ENCODE measurements around the gene FMNL2.
"Not testable (repeated sequence)": the region's sequence is repeated elsewhere in the genome, so short reads cannot be mapped to it uniquely, and the experiment has no call there.

Gene FMNL2

DNA sequence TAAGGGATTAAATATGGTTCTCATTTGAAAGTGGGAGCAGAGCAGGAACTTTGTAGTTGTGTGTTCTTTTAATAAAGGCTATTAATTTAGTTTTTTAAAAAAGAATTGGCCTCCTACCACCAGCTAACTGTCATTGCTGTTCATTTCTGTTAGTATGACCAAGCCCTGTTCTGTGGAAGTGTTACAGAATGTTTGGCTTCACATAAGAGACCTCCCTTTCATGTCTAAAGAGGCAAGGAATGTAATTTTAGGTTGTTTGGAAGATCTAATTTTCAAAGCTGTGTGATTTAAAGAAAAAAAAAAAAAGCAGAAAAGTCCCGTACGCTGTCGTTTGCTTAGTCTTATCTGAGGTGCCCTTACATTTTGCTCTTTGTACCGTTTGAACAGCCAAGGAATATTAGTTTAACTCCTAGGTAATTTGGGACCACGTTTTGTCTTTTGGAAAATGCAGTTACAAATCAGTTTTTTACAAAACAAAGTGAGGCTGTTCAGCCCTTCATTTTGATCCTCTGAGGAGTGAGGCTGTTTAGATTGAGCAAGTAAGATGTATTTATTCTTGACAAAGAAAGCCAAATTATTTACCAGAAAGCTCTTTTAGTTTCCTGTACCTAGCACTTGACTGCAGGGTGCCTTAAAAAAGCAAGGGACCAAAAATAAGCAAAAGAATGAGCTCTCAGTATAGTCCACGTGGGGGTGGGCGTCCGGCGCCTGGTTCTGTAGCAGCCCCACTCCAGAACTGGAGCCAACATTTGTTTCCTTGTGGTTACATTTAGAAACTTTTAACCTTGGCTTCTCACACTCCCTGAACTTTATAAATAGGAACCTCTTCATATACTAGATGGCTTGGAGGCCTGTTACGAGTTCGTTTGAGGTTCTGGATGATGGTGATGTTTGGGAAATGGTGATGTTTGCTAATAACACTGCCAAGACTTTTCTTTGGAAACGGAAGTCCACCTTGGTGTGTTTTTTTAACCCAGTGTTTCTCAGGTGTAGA is 136.2 kb downstream of the FMNL2 start:
- no peak for DNase-seq (ENCODE audit: low read depth in 2 of 2)

DNA sequence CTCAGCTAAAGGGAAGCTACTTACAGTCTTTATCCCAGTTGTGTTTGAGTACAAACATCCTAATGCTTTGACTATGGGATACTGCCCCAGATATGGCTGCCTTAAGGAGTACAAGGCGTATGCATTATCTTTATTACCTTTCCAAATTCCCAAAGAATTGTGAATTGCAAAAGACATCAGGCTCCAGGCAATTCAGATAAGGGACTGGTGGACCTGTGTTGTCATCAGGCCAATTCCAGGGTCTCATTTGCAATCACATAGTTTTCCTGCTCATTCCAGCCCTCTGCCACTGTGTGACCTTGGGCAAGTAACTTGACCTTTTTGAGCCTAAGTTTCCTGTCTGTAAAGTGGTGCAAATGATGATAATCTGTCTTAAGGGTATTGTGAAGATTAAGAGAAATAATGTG is 137.5 kb downstream of the FMNL2 start:
- no peak for DNase-seq (ENCODE audit: low read depth in 2 of 2)

DNA sequence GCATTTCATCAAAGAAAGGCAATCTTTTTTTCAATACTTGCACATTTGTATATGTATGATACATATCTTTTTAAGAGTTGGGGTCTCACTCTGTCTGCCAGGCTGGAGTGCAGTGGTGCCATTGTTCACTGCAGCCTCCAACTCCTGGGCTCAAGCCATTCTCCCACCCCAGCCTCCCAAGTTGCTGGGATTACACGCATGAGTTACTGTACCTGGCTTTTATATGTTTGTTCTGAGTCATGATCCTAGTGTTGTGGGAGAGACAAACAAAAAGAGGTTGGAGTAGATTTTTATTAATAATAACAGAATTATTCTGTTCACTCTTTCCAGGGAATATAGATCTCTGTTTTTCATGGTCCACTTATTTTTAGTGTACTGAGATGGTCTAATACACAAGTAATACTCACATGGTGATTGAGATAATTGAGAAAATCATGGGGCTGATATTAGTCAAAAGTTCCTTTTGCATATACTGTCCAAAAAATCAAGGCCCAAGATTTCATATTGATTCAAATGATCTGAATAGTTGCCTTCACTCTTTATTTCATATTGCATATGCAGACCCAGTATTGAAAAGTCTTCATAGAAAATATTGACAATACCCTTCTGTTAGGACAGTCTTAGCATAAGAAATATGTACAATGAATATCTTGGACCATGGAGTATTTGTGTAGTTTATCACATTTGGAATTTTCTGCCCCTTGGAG is 138.3 kb downstream of the FMNL2 start:
- no peak for DNase-seq (ENCODE audit: low read depth in 2 of 2)

DNA sequence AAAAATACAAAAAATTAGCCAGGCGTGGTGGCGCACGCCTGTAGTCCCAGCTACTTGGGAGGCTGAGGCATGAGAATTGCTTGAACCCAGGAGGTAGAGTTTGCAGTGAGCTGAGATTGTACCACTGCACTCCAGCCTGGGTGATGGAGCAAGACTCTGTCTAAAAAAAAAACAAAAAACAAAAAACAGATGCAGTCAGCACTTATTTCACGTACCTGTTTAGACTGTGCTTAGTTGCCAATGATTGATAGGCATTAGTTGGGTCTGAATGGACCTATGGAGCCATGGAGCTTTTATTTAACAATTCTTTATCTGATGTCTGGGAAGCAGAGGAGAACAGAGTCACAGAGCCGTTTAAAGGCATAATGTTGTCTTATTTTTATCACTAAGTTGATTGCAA is 139.5 kb downstream of the FMNL2 start:
- DNase-seq (ENCODE audit: low read depth in 2 of 2) = not testable (repeated sequence)

DNA sequence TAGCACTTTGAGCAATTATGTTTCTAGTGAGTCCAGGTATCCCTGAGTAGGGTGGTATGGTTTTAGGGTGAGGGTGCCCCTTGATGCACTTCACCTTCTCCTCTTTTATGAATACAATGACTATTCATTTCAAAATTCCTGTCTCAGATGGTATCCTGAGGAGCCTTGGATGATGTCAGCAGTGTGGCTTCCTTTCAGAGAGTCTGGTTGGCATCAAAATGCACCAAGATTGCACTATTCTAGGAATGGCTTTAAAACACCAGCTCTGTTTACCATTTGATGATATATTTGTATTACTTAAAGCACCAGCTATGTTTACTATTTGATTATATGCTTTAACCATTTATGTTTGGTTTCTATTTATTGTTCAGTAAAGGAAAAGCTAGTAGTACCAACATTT is 141.0 kb downstream of the FMNL2 start:
- DNase-seq (ENCODE audit: low read depth in 2 of 2) = no peak

DNA sequence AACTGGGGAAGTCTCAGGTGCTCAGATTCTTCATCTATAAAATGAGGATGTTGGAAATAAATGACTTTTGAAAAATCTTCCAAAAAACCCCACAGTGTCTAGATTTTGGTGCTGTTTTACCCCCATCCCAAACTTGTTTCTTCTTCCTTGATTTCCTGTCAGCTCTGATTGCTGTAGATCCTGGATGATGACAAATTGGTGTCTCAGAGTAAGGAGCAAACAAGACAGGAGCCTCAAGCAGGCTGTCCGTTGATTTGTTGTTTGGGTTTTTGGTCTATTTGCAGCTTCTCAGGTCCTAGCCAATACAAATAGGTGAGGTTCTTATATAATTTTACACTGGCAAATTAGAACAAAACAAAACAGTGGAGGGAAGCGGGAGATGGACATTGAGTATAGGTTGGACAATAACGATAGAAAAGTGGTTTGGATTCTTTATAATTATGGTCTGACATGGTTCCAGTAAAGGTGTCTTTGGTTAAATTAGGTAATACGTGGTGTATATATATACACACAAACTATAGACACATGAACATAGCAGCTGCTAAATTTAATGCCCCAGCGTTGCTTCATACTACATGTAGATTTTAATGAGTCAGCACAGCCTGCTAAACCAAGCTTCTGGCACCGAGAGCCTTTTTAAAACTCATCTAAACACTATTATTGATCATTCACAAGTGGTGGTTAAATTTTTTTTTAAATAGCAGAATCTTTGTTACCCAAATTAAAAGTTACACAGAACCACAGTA is 142.5 kb downstream of the FMNL2 start:
- DNase-seq (ENCODE audit: low read depth in 2 of 2) = no peak

DNA sequence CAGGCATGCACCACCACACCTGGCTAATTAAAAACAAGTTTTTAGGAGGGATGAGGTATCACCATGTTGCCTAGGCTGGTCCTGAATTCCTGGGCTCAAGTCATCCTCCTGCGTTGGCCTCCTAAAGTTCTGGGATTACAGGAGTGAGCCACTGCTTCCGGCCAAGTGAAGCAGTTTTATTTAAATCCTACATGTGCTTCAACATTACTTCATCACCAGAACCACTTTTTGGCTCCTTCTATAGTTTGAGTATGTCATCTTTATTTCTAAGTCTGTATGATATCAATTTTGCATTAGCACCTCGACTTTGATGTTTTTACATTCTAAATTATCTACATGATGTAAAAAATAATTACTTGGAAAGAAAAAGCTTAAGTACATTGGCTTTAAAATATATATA is 144.3 kb downstream of the FMNL2 start:
- DNase-seq (ENCODE audit: low read depth in 2 of 2) = no peak

DNA sequence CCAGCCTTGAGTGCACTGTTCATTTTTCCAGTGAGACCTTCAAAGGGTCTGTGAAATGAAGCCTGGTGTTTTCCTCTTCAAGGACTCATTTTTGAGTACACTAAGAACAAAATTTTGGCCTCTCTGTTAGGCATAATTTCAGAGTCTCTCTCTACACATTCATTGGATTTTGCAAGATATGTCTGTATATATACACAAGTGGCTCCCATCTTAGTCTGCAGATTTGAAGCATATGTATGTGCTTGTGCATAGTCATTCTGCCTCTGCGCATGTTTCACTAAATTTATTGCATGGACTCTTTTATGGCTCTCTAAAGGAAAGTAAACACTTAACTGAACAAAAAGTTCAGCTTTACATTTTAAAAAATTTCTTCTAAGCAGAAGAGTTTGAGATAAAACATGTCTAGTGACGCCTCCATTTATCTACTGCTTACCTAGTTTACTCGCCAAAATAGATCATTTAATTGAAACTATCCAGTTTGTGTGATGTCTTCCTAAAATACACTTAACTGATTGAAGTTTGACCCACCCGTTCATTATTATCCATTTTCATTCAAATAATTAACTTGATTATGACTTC is 145.9 kb downstream of the FMNL2 start:
- DNase-seq (ENCODE audit: low read depth in 2 of 2) = no peak

DNA sequence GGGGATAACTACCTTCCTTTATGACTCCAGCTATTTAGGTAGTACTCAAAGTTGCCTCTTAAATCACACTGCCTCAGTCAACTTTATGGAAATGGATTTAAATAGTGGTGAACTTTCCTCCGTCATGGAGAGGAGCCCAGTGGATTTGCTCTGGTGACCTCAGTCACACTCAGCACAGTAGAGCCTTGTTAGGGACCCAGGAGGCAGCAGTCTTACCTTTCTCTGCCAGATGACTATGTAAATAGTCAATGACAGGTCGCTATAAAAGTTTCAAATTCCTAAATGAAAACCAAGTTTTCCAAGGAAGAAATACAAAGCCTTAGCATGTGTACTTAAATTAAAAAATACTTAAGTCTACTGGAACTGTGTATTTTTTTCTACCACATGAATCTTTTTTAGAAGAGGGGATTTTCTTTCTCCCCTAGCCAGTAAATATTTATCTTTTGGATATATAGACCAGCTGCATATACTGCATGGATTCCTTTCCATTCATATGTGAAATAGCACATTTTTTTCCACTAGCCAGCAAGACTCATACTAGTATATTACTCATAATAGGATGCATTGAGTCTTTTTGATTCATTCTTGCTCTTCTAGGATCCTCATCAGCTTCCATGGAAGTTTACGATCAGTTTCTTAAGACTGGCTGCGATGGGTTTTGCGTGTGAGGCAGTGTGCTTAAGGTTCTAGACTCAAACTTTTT is 147.1 kb downstream of the FMNL2 start:
- no peak for DNase-seq (ENCODE audit: low read depth in 2 of 2)

DNA sequence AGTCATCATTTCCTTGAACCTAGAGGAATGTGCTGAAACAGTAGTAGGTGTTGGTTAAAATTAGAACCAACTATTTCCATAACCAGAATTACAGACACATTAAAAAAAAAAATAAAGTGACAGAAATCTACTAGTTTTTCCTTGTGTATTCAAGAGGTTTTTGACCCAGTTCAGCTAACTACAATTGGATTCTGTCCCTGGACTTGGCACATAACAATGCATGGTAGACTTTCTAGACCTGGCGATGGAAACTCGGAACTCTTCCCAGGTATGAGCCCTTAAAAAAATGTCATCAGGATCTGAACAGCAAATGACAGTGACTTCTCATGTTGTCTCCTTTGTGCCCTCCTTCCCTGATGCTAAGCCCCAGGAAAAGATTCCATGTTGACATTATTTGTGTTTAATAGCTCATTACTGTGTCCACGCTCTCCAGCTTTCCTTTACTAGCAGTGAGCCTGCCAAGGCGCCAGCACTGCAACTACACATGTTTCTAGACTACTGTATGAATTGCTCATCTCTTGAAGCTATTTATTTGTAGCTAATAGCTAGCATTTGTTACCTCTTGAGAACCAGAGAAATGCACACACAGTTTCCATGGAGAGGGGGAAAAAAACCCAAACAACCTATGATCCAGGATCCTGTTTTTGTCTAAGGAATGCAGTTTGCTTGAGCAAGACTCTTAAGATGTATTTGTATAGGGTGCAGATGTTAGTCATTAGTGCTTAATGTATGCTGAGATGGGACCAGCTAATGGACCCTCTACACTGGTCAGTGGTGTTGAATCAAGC is 148.5 kb downstream of the FMNL2 start:
- no peak for DNase-seq (ENCODE audit: low read depth in 2 of 2)

DNA sequence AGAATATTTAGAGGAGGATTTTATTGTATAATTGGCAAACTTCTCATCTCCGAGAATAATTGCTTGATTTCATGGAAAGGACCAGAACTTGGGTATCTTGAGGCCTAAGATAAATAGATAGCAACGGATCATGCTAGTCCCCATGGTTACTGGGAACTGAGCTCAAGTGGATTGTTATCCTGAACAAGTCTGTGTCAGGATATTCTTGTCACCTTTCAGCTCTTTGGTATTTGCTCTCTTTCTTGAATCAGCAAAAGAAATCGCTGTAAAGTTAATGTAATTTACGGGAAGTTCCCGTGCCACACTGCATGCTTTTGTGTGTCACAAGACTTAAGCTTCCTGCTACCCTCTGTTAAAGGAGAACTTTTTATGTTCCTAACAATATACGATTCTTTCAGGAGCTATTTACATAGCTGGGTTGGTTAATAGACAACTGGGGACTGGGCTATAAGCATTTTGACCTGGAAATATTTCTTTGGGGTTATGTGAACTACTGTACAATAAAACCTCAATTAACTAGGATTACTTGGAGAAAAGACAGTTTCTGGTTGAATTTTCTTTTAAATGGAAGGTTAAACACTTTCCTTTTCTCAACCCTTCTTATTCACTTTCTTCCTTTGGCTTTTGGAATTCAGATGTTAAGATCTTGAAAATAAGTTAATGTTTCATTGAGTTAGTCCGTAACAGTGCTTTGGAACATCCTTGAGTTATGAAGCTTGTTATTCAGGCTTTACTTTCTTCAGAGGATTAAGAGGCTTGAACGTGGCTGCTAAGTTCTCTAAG is 151.2 kb downstream of the FMNL2 start:
- no peak for DNase-seq (ENCODE audit: low read depth in 2 of 2)

DNA sequence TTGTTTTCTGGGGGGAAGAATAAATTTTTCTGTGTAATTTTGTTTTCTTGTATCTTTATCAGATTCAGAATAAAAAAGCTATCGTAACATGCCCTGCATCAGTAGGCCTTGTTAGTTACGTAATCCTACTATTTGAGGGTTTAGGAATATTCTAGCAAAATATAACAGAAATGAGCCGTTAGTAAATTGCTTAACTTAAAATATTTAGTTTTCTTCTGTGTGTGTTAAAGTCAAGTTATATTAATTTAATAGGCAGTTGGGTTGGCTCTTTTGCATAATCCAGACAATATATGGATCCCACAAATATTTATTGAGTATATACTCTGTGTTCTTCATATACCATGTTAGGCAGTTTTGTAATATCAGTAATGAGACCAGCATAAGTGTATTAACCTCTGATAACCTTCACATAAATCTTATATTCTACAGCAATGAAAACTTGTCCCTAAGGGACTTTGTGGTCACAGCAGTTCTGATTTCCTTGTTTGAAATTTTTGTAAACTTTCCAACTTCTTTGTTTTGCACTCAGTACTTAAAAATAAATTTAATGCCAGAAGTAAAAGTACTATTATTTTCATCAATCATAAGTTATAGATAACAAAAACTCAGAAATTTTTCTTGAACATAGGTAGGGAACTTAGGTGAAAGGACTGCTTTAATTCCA is 151.9 kb downstream of the FMNL2 start:
- no peak for DNase-seq (ENCODE audit: low read depth in 2 of 2)

DNA sequence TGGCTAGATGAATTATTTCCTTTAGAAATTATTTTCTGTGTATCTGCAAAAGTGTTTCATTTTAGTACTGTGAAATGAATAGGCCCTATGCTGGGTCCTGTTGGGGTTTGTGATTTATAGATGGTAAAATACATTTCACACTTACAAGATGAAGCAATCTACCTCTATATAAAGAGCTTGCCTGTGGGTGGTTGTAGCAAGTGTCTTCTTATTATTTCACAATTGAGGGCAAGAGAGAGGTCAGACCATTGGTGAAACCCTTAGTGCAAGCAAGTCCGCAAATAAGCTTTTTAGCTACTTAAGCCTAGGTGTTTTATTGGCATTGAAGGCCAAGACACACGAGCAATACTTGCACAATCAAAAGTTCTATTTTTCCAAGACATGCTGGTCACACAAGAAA is 153.1 kb downstream of the FMNL2 start:
- DNase-seq (ENCODE audit: low read depth in 2 of 2) = no peak

DNA sequence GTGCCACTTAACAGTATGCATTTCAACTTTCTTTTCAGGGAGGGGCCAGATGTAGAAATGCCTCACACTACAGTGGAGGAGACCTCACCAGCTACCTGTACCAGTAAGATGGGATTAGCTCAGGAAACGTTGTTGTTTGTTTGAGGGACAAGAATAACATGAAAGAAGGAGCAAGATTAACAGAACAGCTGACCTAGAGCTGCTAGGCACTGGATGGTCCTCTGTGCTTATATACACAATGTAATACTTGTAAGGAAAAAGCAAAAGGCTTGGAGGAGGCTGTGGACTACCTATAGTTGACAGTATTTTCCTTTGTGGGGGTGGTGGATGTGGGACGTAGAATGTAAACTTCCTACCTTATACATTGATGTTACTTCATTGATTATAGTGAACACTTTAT is 154.4 kb downstream of the FMNL2 start:
- no peak for DNase-seq (ENCODE audit: low read depth in 2 of 2)

DNA sequence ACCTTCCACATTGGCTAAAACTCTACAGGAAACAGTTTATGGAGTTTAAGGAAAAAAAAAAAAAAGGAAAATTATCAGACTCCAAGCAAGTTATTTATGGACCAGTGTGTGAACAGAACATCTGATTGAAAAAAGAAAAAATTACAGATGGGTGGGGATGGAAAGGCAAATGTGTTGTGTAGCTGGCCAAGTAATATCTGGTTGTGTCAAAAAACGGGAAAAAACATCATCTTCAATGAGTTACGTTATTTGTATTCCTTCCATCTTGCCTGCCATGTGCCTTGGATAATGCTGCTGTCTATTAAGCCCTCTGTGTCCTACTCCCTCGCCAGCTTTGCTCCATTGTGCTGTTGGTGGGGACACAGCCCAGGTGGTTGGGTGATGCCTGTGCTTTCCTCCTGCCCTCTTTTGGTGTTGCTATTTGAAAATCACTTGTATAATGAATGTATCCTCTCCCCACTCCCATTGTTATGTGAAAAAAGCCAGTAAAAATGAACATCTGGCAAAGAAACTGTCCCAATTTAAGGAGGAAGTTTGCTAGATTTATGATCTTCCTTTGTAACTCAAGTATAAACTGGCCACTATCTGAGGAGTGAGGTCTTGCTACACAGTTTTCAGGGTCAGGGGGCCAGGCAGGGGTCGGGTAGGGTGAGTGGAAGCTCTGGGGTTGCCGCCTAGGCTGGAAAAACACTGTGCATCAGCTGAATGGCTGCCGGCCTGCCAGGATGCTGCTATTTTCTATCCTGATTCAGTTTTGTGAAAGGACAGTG is 155.9 kb downstream of the FMNL2 start:
- DNase-seq (ENCODE audit: low read depth in 2 of 2) = no peak

DNA sequence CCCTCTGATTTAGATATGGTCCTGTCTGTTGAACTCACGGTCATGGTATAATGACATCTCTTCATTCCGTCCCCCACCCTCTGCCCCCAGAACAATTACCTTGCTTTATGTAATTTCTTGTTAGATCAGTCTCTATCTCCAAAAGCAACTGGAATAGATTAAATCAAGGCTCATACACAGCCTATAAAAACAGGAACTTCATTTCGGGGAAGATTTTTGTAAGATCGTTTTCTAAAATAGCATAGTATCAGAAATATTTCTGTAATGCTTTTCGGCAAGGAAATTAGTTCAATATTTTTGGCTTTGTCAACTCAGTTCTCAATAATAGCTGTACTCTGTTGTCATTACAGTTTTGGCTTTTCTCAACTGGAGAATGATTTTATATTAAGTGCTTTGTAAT is 157.2 kb downstream of the FMNL2 start:
- DNase-seq (ENCODE audit: low read depth in 2 of 2) = no peak

DNA sequence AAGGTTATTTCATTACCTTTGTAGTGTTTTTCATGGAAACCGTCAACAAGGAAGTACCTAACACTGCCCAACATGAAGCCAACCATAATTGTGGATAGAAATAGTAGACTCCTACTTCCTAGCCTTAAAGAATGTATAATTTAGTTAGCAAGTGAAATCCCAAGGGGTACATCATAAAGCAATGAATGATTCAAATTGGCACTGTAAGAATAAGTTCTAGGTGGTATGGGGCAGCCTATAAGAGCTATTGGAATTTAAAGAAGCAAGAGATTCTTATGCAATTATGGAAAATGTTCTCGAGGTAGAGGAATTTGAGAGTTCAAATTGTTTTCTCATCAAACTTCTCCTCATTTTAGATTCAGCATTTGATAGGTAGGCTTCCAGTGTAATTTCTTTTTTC is 157.9 kb downstream of the FMNL2 start:
- DNase-seq (ENCODE audit: low read depth in 2 of 2) = no peak

DNA sequence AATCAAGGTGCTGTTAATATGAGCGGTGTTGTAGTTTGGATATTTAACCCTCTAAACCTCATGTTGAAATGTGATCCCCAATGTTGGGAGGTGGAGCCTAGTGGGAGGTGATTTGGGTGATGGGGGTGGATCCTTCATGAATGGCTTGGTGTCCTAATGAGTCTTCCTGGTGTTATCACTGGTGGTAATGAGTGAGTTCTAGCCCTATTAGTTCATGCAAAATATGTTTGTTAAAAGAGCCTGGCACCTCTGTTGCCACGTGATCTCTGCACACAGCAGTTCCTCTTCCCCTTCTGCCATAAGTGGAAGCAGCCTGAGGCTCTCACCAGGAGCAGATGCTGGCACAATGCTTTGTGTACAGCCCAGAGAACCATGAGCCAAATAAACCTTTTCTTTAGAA is 158.4 kb downstream of the FMNL2 start:
- DNase-seq (ENCODE audit: low read depth in 2 of 2) = no peak

Measured in stimulated activated CD8-positive, alpha-beta memory T cell treated with anti-CD3 and anti-CD28 coated beads, Interleukin-7, amount 100 ng/mL, for 4 hours (primary cell).